Measurements from ENCODE around the gene AHI1. TPM values are rescaled to one million over a fixed set of nuclear protein-coding genes. Genes with fewer than 3 reads are reported as not detected.

Gene AHI1
- total and polyA plus RNA-seq, 2 donors: 11.5 to 21.0 TPM

DNA sequence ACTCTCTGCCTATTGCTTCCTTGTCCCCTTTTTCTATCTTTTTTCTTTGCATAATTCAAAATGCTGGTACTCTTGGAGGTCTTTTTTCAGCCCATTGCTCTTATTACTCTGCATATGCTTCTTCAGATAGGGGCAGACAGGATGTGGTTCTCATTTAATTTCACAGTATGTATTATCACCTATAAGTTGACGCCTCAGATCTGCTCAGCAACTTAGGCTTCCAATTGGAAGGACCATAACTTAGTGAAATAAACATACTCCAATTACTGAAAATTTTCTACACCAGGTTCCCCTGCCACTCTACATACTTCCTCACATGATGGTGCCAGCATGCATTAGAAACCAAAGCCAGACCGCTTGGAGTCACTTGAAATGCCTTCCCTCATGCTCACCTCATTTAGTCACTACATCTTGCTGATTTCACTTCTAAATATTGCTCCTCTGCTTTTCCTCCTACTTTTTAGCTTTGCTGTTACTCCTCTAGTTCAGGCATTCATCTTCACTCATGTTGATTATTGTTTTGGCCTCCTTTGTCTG, 34.5 kb upstream of the AHI1 start:
- H3K4me1 ChIP-seq (ENCODE audit: control insufficient read depth in 2 of 2, insufficient read depth in 2 of 2, low read length in 2 of 2): peaks cover 4 to 7% of the 10 kb centered on the region in 2 donors
- no peak overlapping the region for H3K27ac ChIP-seq (ENCODE audit: low read depth in 1 of 2, low read length in 1 of 2)
- H3K27me3 ChIP-seq (ENCODE audit: control insufficient read depth in 2 of 2, insufficient read depth in 1 of 2, low read length in 1 of 2): no peaks in the 10 kb centered on the region
- H3K4me3 ChIP-seq (ENCODE audit: low read length in 2 of 2): no peak overlapping the region
- DNase-seq (ENCODE audit: low read depth in 6 of 9, low spot score in 9 of 9): no peak
- no peaks in the 10 kb centered on the region for H3K9me3 ChIP-seq (ENCODE audit: control insufficient read depth in 2 of 2, insufficient read depth in 1 of 2, low read length in 1 of 2)
- no peaks in the 10 kb centered on the region for H3K36me3 ChIP-seq (ENCODE audit: control insufficient read depth in 2 of 2, insufficient read depth in 2 of 2, low read length in 1 of 2)
- WGBS: 97% methylated on average over 2 of the region's 2 CpGs

DNA sequence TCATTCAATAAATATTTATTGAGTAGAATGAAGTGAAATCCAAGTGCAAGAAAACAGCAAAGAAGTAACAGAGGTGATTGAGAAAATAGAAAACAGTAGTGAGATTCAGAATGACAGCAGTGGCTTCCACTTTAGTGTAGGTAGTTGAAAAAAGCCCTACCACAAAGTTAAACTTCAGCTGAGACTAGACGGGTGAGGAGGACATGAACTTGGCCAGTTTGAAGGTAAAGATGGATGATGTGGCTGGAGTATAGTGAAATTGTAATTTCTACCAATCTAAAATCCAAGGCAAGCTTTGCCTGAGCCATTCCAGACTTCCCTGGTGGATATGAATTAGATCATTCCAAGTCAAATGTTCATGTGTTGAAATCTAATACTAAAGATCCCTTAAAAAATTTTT, 32.6 kb upstream of the AHI1 start:
- 95% methylated on average over 1 of the region's 1 CpG for WGBS
- no peak for DNase-seq (ENCODE audit: low read depth in 6 of 9, low spot score in 9 of 9)
- no peak overlapping the region for H3K27ac ChIP-seq (ENCODE audit: low read depth in 1 of 2, low read length in 1 of 2)

DNA sequence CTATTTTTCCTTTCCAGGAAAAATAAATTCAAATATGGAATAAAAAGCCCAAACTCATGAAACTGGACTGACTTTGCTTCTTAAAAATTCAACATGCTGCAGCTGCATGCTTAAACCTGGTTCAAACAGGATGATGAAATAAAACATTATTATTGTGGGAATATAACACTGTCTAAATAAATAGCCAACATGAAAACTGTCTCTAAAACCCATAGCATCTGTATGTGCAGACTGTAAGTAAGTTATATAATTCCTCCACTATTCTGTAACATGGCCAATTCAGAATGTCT, 30.4 kb upstream of the AHI1 start:
- H3K36me3 ChIP-seq (ENCODE audit: control insufficient read depth in 2 of 2, insufficient read depth in 2 of 2, low read length in 1 of 2): no peaks in the 10 kb centered on the region
- no peaks in the 10 kb centered on the region for H3K4me1 ChIP-seq (ENCODE audit: control insufficient read depth in 2 of 2, insufficient read depth in 2 of 2, low read length in 2 of 2)
- no peaks in the 10 kb centered on the region for H3K27me3 ChIP-seq (ENCODE audit: control insufficient read depth in 2 of 2, insufficient read depth in 1 of 2, low read length in 1 of 2)
- no peak overlapping the region for H3K27ac ChIP-seq (ENCODE audit: low read depth in 1 of 2, low read length in 1 of 2)
- no peak for DNase-seq (ENCODE audit: low read depth in 6 of 9, low spot score in 9 of 9)
- H3K4me3 ChIP-seq (ENCODE audit: low read length in 2 of 2): no peak overlapping the region
- no peaks in the 10 kb centered on the region for H3K9me3 ChIP-seq (ENCODE audit: control insufficient read depth in 2 of 2, insufficient read depth in 1 of 2, low read length in 1 of 2)

More for the DNA sequence above, 32.6 kb upstream of the AHI1 start:
- no peaks in the 10 kb centered on the region for H3K36me3 ChIP-seq (ENCODE audit: control insufficient read depth in 2 of 2, insufficient read depth in 2 of 2, low read length in 1 of 2)
- H3K9me3 ChIP-seq (ENCODE audit: control insufficient read depth in 2 of 2, insufficient read depth in 1 of 2, low read length in 1 of 2): no peaks in the 10 kb centered on the region
- no peaks in the 10 kb centered on the region for H3K27me3 ChIP-seq (ENCODE audit: control insufficient read depth in 2 of 2, insufficient read depth in 1 of 2, low read length in 1 of 2)
- no peaks in the 10 kb centered on the region for H3K4me1 ChIP-seq (ENCODE audit: control insufficient read depth in 2 of 2, insufficient read depth in 2 of 2, low read length in 2 of 2)
- no peak overlapping the region for H3K4me3 ChIP-seq (ENCODE audit: low read length in 2 of 2)

DNA sequence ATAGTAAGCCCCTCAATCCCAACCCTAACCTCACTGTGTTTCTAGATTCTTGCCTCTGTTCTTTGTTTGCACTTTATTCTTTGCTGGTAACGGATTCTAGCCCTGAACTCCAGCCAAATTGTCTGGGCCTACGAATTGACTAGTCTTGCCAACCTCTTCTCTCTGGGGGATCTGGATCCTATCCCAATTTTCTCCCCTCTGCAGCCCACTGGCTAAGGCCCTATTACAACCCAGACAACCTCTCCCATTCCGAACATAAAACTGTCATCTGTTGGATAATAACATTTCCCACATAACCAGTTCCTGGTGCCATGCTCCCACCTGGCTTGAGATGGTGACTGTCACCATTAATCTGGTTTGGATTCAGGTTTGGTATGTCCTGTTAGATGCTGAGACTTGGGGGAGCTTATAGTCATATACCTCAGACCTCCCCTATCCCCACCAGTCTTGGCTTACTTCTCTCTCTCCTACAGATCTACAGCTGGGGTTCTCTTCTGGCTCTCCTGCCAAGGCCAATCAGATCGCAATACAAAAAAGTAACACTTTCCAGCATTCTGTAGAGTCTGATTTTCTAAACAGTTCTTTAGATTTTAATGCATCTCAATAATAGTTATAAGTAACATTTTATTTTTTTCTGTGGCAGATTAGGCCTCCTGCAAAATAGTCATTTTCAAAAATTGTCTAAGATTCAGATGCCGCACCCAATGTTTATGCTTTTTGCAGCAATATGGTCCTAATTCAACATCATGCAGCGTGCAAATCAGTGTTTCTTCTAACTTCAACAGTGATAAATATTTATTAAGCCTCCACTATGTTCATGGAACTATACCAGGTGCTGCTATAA, 29.8 kb upstream of the AHI1 start:
- H3K36me3 ChIP-seq (ENCODE audit: control insufficient read depth in 2 of 2, insufficient read depth in 2 of 2, low read length in 1 of 2): no peaks in the 10 kb centered on the region
- no peak overlapping the region for H3K27ac ChIP-seq (ENCODE audit: low read depth in 1 of 2, low read length in 1 of 2)
- no peaks in the 10 kb centered on the region for H3K4me1 ChIP-seq (ENCODE audit: control insufficient read depth in 2 of 2, insufficient read depth in 2 of 2, low read length in 2 of 2)
- 97% methylated on average over 6 of the region's 6 CpGs for WGBS
- DNase-seq (ENCODE audit: low read depth in 6 of 9, low spot score in 9 of 9): no peak
- no peaks in the 10 kb centered on the region for H3K9me3 ChIP-seq (ENCODE audit: control insufficient read depth in 2 of 2, insufficient read depth in 1 of 2, low read length in 1 of 2)
- H3K4me3 ChIP-seq (ENCODE audit: low read length in 2 of 2): no peak overlapping the region
- no peaks in the 10 kb centered on the region for H3K27me3 ChIP-seq (ENCODE audit: control insufficient read depth in 2 of 2, insufficient read depth in 1 of 2, low read length in 1 of 2)

DNA sequence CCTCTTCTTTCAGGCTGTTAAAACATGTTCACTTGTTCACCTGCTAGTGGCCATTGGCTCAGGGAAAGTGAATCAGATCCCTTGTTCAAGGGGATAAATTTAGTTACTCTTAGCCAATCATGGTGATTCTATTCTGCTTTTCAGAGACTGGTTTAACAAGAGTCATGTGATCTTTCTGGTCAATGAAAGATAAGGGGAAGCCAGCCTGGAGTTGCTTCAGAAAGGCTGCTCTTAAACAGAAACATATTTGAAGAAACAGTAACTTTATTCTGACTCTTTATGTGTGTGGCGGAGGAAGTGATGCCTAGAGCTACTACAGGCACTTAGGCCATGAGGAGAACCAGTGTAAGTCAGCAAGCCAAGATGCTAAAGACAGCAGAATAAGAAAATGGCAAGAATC, 28.1 kb upstream of the AHI1 start:
- Histone ChIP-seq H3K27me3 (ENCODE audit: control insufficient read depth in 2 of 2, insufficient read depth in 1 of 2, low read length in 1 of 2) (no peaks in the 10 kb centered on the region), H3K9me3 (ENCODE audit: control insufficient read depth in 2 of 2, insufficient read depth in 1 of 2, low read length in 1 of 2) (no peaks in the 10 kb centered on the region), H3K36me3 (ENCODE audit: control insufficient read depth in 2 of 2, insufficient read depth in 2 of 2, low read length in 1 of 2) (no peaks in the 10 kb centered on the region), H3K4me3 (ENCODE audit: low read length in 2 of 2) (no peak overlapping the region), H3K4me1 (ENCODE audit: control insufficient read depth in 2 of 2, insufficient read depth in 2 of 2, low read length in 2 of 2) (no peaks in the 10 kb centered on the region), H3K27ac (ENCODE audit: low read depth in 1 of 2, low read length in 1 of 2) (no peak overlapping the region)
- 97% methylated on average over 1 of the region's 1 CpG for WGBS
- DNase-seq (ENCODE audit: low read depth in 6 of 9, low spot score in 9 of 9): no peak

DNA sequence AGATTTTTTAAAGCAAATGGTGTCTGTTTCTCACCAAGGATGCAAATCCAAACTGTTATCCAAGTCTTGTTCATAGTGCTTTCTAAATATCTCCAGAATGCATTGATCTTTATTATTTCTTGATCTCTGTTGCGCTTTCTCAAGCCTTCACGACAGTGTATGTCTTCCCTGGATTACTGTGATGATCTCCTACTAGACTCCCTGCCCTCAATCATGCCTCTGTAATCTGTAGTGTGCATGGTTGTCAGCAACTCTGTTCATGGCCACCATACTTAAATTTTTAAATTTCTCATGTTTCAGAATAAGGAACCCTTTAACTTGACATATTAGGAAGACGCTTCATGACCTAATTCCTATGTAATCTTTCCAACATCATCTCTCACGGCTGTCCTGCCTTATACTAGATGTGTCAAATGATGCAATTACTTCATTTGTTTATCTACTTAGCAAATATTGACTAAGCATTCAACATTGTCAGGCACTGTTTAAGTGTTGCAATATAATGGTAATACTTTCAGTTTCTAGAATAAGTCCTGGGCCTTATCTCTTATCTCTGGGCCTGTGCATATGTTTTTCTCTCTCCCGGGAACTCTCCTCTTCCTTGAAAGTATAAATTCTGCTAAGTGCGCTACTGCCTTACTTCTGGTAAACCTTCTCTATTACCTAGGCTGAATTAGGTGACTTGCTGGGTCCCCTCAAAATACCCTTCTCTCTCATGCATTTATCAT, 25.6 kb upstream of the AHI1 start:
- no peaks in the 10 kb centered on the region for H3K4me1 ChIP-seq (ENCODE audit: control insufficient read depth in 2 of 2, insufficient read depth in 2 of 2, low read length in 2 of 2)
- no peak overlapping the region for H3K27ac ChIP-seq (ENCODE audit: low read depth in 1 of 2, low read length in 1 of 2)
- no peaks in the 10 kb centered on the region for H3K9me3 ChIP-seq (ENCODE audit: control insufficient read depth in 2 of 2, insufficient read depth in 1 of 2, low read length in 1 of 2)
- DNase-seq (ENCODE audit: low read depth in 6 of 9, low spot score in 9 of 9): no peak
- WGBS: 96% methylated on average over 6 of the region's 6 CpGs
- no peaks in the 10 kb centered on the region for H3K27me3 ChIP-seq (ENCODE audit: control insufficient read depth in 2 of 2, insufficient read depth in 1 of 2, low read length in 1 of 2)
- no peak overlapping the region for H3K4me3 ChIP-seq (ENCODE audit: low read length in 2 of 2)
- H3K36me3 ChIP-seq (ENCODE audit: control insufficient read depth in 2 of 2, insufficient read depth in 2 of 2, low read length in 1 of 2): no peaks in the 10 kb centered on the region

DNA sequence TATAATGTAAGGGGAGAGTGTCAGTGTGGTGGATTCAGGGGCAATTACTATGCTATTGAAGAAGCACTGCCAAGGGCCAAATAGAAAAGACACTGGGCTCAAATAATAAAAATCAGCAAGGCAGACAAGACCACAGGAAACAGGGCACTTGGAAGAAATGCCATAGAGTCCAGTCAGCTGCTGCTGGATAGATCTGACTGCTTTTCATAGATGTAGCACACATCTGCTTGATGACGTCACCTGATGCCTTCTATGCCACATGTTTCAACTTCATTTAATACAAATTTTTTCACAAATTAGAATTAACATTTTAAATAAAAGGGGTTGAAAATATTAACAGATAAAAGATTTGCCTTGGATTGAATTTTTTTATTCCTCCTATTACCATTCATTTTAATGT, 23.9 kb upstream of the AHI1 start:
- H3K4me3 ChIP-seq (ENCODE audit: low read length in 2 of 2): no peak overlapping the region
- H3K27ac ChIP-seq (ENCODE audit: low read depth in 1 of 2, low read length in 1 of 2): no peak overlapping the region
- WGBS: 100% methylated on average over 1 of the region's 1 CpG
- no peak for DNase-seq (ENCODE audit: low read depth in 6 of 9, low spot score in 9 of 9)
- H3K27me3 ChIP-seq (ENCODE audit: control insufficient read depth in 2 of 2, insufficient read depth in 1 of 2, low read length in 1 of 2): no peaks in the 10 kb centered on the region
- no peaks in the 10 kb centered on the region for H3K9me3 ChIP-seq (ENCODE audit: control insufficient read depth in 2 of 2, insufficient read depth in 1 of 2, low read length in 1 of 2)
- no peaks in the 10 kb centered on the region for H3K36me3 ChIP-seq (ENCODE audit: control insufficient read depth in 2 of 2, insufficient read depth in 2 of 2, low read length in 1 of 2)
- H3K4me1 ChIP-seq (ENCODE audit: control insufficient read depth in 2 of 2, insufficient read depth in 2 of 2, low read length in 2 of 2): no peaks in the 10 kb centered on the region

DNA sequence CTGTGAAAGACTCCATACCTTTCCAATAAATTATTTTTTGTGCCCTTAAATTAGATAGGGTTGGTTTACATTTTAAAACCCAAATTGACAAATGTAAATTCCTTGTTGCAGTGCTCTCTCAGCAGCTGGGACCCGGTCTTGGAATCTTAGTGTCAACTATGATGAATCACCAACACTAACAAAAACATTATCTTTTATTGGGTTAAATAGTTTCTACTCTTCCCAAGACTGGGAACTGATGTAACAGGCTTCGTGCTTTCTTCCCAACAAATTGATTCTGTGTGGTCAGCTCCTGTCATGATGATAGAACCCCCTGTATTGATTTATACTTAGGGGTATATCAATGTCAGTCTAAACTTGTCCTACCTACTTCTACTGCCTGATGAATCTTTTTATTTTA, 23.2 kb upstream of the AHI1 start:
- Histone ChIP-seq H3K4me3 (ENCODE audit: low read length in 2 of 2) (no peak overlapping the region), H3K36me3 (ENCODE audit: control insufficient read depth in 2 of 2, insufficient read depth in 2 of 2, low read length in 1 of 2) (no peaks in the 10 kb centered on the region), H3K9me3 (ENCODE audit: control insufficient read depth in 2 of 2, insufficient read depth in 1 of 2, low read length in 1 of 2) (no peaks in the 10 kb centered on the region), H3K4me1 (ENCODE audit: control insufficient read depth in 2 of 2, insufficient read depth in 2 of 2, low read length in 2 of 2) (no peaks in the 10 kb centered on the region), H3K27ac (ENCODE audit: low read depth in 1 of 2, low read length in 1 of 2) (no peak overlapping the region), H3K27me3 (ENCODE audit: control insufficient read depth in 2 of 2, insufficient read depth in 1 of 2, low read length in 1 of 2) (no peaks in the 10 kb centered on the region)
- no peak for DNase-seq (ENCODE audit: low read depth in 6 of 9, low spot score in 9 of 9)
- 95% methylated on average over 2 of the region's 2 CpGs for WGBS

DNA sequence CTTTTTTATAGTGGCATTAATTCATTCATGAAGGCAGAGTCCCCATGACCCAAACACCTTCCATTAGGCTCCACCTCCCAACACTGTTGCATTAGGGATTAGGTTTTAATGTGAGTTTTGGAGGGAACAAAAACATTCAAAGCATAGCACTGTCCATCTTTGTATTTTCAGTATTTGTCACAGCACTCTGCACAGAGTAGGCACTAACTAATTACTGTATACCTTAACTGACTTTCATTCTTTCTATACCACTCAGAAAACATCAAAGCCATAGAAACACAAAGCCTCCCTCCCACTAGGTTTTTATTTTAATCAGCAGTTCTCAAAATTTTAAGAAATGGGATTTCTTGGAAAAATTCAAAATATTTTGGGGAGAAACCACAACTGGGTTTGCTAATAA, 21.8 kb upstream of the AHI1 start:
- no peak overlapping the region for H3K4me3 ChIP-seq (ENCODE audit: low read length in 2 of 2)
- no peak for DNase-seq (ENCODE audit: low read depth in 6 of 9, low spot score in 9 of 9)
- H3K27me3 ChIP-seq (ENCODE audit: control insufficient read depth in 2 of 2, insufficient read depth in 1 of 2, low read length in 1 of 2): no peaks in the 10 kb centered on the region
- no peaks in the 10 kb centered on the region for H3K36me3 ChIP-seq (ENCODE audit: control insufficient read depth in 2 of 2, insufficient read depth in 2 of 2, low read length in 1 of 2)
- H3K9me3 ChIP-seq (ENCODE audit: control insufficient read depth in 2 of 2, insufficient read depth in 1 of 2, low read length in 1 of 2): no peaks in the 10 kb centered on the region
- H3K4me1 ChIP-seq (ENCODE audit: control insufficient read depth in 2 of 2, insufficient read depth in 2 of 2, low read length in 2 of 2): no peaks in the 10 kb centered on the region
- no peak overlapping the region for H3K27ac ChIP-seq (ENCODE audit: low read depth in 1 of 2, low read length in 1 of 2)

All from thymus (tissue), 11 donors.